RPMI7951 (cell line): ENCODE results near the gene CTSD. TPM values are rescaled to one million over a fixed set of nuclear protein-coding genes. Genes with fewer than 3 reads are reported as not detected.
"Not testable (repeated sequence)": the region's sequence is repeated elsewhere in the genome, so short reads cannot be mapped to it uniquely, and the experiment has no call there.

Experiments used
- DNase-seq: peaks from one replicate; pipeline ENCODE4 v3.0.0-alpha.2; 2012; ENCODE audit warnings: low read depth
- total RNA-seq: library from RNA; depleted of rRNA; stranded (reverse); fragments of >200 nt; shearing (Covaris generic); gene quantifications from 2 replicates; pipeline ENCODE4 v1.2.3, GENCODE V29; 2014; rRNA removed

CTSD gene
- 383 and 388 TPM in 2 replicates for total RNA-seq

DNA sequence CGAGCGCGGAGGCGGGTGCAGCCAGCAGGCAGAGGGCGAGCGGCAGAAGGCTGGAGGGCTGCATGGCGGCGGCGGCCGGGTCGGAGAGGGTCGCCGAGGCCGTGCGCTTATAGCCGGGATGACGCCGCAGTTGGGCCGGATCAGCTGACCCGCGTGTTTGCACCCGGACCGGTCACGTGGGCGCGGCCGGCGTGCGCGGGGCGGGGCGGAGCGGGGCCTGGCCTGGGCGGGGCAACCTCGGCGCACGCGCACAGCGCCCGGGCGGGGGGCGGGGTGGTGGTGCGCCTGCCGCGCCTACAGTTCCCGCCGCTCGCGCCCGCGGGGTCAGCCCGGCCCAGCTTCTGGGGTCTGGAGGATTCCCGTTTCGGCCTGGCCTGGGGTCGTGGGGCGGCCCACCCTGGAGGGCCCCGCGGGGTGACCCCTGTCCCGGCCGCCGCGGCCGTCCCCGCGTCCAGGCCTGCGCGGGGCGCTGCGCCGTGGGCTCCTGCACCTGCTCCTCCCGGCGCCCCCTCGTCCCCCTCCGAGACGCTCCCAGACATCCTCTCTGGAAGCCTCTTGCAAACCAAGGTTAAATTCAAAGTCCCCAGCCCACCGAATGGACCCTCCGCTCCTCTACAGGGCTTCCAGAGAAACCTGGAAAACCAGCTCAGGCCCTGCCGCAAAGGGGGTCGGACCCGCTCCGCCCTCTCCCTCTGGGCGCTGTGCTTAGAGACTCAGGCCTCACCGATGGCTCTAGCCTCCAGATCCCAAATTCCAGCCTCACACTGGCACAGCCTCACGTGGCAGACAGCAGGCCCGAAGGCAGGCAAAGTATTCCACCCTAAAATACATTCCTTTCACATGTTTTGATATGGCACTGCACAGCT, at the start of gene CTSD:
Gene CTSD (minus strand): TSS at position 132 of the 866 bp plus-strand sequence. CDS start 68 bp downstream, at position 64.
- peak; percentile 74 for DNase-seq

DNA sequence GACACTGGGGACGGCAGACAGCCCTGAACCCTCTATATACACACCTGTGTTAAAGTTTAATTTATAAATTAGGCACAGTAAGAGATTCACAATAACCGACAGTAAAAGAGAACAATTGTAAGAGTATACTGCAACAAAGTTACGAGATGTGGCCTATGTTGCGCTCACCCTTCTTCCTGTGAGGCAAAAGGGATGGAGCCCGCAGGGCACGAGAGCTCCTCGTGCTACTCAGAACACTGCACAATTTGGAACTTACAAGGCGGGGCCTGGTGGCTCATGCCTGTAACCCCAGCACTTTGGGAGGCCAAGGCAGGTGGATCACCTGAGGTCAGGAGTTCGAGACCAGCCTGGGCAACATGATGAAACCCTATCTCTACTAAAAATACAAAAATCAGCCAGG, 49.6 kb upstream of the CTSD start:
- not testable (repeated sequence) for DNase-seq

DNA sequence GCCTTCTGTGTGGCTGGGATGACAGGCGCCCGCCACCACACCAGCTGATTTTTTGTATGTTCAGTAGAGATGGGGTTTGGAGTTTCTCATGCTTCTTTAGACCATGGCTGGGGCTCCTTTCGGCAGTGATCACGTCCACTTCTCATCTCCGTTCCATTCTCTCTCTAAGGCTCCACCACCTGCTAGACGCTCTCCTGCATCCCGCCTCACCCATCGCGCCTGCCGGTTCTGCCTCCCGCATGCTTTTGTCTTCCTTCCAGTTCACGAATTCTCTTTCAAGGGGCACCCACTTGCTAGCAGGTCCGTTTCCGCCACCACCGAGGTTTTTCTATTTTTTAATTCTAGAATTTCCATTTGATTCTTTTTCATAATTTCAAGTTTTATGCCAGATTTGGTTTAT, 49.1 kb upstream of the CTSD start:
- no peak for DNase-seq

DNA sequence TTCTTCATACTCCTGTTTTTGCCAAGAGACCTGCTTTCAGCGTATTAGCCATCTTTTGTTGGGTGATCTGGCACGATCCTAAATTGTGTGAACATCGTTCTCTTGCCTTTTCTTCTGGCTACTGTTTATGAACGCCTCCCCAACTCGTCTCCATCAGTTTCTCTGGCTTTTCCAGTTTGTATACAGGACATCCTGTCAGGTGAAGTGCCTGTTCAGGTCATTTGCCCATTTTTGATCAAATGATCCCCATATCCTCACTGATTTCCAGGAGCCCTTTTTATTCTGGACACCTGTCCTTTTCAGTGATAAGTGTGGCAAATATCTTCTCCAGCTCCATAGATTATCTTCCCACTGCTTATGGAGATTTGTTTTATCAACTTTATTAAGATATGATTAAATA, 48.5 kb upstream of the CTSD start:
- no peak for DNase-seq

DNA sequence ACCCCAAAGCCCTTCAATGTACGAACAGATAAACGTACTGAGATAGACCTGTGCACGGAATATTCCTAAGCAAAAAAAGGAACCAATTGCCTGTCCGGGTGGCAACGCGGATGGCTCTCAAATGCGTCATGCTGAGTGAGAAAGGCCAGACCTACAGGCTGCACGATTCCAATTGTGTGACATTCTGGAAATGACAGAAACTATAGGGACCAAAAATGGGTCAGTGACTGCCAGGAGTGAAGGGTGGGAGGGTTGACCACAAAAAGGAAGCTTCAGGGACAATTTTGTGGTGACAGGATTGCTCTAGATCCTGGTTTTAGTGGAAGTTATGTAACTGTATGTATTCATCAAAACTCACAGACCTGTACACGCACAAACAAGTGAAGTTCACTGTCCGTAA, 47.0 kb upstream of the CTSD start:
- DNase-seq: peak; percentile 21

- DNase-seq: no peak
These were observed 43.7 kb upstream of the CTSD start for GRCh38 chr11:1807264-1807995.

DNA sequence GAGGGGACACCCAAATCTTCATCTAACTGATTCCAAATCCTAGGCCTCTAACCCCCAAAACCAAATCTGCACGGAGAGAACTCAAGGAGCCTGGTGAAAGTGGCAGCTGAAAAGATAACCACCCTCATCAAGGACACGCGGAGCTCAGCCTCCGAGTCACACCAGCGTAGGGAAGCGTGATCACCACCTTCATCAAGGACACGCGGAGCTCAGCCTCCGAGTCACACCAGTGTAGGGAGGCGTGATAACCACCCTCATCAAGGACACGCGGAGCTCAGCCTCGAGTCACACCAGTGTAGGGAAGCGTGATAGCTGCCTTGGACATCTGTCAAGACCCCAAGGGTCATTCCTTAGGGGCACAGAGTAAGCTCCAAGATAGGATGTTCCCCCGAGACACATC, 41.8 kb upstream of the CTSD start:
- DNase-seq: no peak

DNA sequence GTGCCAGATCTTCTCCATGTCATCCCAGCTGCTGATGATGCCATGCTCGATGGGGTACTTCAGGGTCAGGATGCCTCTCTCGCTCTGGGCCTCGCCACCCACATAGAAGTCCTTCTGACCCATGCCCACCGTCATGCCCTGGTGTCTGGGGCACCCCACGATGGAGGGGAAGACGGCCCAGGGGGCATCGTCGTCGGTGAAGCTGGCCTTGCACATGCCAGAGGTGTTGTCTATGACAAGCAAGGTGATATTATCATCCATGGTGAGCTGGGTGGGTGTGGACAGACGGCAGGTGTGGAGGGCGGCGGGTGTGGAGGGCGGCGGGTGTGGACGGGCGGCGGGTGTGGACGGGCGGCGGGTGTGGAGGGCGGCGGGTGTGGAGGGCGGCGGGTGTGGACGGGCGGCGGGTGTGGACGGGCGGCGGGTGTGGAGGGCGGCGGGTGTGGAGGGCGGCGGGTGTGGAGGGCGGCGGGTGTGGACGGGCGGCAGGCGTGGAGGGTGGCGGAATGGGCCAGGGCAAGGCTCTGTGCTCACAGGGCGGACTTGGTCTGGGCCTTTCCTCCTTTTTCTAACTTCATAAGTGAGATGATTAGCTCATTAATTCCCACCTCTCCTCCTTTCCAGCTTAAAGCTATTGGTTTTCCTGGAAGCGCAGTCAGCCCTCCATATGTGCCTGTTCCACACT, 40.2 kb upstream of the CTSD start:
- DNase-seq: not testable (repeated sequence)

DNA sequence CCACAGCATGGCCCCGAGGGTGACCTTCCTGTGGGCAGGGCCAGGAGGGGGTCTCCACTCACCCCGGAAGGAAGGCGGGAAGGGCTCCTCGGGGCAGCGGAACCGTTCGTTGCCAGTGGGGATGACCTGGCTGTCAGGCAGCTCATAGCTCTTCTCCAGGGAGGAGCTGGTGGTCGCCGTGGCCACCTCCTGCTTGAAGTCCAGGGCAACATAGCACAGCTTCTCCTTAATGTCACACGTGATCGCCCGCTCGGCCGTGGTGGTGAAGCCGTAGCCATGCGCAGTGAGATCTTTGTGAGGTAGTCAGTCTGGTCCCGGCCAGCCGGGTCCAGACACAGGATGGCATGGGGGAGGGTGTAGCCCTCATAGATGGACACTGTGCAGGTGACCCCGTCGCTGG, 39.5 kb upstream of the CTSD start:
- no peak for DNase-seq

DNA sequence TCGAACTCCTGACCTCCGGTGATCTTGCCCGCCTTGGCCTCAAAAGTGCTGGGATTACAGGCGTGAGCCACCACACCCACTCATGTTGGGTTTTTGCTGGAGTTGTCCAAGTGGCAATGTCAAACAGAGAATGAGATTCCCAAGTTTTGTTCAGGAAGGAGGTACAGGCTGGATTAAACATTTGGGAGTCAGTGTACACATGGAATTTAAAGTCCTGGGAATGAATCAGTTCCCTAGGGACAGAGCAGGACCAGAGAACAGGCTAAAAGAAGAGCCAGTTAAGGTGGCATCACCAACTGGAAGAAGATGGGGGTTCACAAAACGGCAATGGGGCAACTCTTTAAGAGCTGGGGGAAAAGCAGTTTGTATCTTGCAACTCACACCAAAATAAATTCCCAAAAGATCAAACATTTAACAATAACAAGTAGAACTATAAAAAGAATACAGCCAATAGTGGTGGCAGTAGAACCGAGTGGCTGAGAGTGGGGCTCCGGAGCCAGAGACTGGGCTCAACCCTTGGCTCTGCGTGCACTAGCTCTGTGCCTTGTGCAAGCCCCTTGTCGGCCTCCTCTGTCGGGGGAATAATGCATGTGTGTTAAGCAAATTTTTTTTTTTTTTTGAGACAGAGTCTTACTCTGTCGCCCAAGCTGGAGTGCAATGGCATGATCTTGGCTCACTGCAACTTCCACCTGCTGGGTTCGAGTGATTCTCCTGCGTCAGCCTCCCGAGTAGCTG, 33.8 kb upstream of the CTSD start:
- DNase-seq: no peak

DNA sequence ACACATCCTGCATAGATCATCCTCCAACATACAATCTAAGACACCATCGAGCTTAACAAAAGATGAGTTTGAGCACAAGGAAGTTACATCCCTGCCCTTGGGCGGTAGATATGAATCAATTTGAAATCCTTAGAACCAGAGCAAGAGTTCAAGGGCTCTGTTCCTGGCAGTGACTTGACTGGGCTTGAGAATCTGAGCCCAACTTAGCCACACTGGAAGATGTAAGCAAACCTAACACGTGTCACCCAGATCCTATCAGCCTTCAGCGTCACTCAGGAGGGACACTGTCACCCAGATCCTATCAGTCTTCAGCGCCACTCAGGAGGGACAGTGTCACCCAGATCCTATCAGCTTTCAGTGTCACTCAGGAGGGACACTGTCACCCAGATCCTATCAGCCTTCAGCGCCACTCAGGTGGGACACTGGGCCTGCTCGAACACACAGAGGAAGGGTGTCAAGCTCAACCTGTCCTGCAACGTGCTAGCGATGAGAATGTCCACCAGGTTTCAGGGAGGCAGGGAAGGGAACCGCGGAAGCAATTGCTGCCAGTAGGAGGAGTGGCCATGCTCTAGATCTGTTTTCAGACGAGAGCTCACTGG, 32.8 kb upstream of the CTSD start:
- DNase-seq: no peak

- no peak for DNase-seq
These were observed 29.4 kb upstream of the CTSD start for GRCh38 chr11:1793081-1793480.

DNA sequence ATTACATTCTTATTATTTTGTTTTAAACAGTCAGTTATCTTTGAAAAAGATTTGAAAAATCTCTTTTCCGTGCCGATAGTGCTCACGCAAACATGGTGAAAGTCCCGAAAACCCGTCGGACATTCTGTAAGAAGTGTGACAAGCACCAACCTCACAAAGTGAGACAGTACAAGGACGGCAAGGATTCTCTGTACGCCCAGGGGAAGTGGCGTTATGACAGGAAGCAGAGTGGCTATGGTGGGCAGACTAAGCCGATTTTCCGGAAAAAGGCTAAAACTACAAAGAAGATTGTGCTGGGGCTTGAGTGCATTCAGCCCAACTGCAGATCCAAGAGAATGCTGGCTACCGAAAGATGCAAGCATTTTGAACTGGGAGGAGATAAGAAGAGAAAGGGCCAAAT, 28.7 kb upstream of the CTSD start:
- no peak for DNase-seq

GRCh38 chr11:1791912-1792311, 28.2 kb upstream of the CTSD start:
- no peak for DNase-seq

DNA sequence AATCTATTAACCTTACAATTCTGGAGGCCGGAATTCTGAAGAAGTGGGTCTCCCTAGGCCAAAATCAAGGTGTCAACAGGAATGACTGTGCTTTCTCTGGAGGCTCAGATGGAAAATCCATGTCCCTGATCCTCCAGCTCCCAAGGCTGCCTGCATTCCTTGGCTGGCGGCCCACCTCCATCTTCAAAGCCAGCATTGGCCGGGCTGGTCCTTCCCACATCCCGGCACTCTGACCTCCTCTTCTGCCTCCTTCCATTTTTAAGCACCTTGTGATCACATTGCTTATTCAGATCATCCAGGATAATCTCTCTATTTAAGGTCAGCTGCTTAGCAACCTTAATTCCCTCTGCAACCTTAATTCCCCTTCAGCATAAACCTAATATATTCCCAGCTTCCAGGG, 22.7 kb upstream of the CTSD start:
- no peak for DNase-seq

DNA sequence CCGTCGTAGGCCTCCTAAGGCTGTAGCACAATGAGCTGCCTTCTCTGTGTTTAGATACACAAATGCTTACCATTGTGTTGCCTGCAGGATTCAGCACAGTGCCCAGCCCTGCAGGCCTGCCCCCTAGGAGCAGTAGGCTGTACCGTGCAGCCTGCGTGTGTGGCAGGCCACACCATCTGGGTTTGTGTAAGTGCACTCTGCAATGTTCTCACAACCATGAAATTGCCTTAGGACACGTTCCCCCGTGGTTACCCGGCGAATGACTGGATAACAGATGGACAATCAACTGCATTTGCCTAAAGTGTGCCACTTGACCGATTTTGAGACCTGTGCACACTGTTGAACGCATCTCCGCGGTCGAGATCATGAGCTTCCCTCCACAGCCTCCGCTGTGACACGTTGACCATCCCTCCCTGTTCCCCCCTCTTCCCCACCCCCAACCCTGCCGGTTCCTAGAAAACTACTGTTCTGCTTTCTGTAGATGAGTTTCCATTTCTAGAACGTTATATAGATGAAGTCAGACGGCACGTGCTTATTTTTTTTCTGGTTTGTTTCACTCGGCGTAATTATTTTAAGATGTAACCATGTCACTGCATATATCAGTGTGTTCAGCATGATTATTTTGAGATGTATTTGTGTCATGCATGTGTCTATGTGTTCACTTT, 22.2 kb upstream of the CTSD start:
- DNase-seq: peak; percentile 89

- DNase-seq: no peak
These were observed 21.3 kb upstream of the CTSD start for GRCh38 chr11:1784761-1785650.

GRCh38 chr11:1783725-1784529, 20.2 kb upstream of the CTSD start:
- DNase-seq: peak; percentile 36
